ENCODE measurements around the gene AP2A2. TPM values are rescaled to one million over a fixed set of nuclear protein-coding genes. Genes with fewer than 3 reads are reported as not detected.
A peak's percentile ranks its signal among the peaks of the same experiment; 100 is the strongest.

The AP2A2 gene
- polyA plus RNA-seq, 3 donors: 5.7 to 61.0 (median 8.2) TPM

DNA sequence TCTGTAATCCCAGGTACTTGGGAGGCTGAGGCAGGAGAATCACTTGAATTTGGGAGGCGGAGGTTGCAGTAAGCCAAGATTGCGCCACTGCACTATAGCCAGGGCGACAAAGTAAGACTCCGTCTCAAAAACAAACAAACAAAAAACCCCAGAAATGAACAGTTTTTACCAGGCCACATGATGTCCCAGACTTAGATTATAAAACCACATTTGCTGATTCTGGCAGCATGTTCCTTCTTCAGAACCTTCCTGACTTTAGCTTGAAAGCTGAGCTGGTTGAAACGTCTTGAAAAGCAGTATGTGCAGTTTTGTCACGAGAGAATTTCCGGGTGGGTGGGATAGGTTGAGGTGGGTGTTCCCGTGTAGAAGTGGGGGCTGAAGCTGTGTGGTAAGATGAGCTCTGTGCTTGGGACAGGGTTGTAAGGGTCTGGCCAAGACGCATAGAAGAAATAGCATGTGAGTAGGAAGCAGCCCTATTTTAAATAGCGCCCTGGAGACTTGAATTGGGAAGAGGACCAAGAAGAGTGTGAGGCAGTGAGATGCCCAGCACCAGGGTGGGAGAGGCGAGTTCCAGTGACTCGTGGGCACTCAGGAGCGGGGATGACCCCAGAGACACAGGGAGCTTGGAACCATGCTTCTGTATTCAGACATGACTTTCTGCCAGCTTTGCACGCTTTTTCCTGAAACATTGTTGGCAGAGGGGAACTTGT, 7.6 kb downstream of the AP2A2 start:
- no peak overlapping the region for H2AFZ ChIP-seq (ENCODE audit: insufficient read depth, low read depth, low read length, poor library complexity, severe bottlenecking)
- H3K36me3 ChIP-seq (replicated peaks in 1 of 2; ENCODE audit: control insufficient read depth in 1 of 2, insufficient read depth in 2 of 2, low read length in 2 of 2): peaks cover 0 to 4% of the 10 kb centered on the region in 2 donors
- H3K4me2 ChIP-seq (replicated peaks; ENCODE audit: extremely low read depth, low read length, poor library complexity, severe bottlenecking): peak overlapping the region; percentile 33
- H3K27ac ChIP-seq (ENCODE audit: low read depth in 1 of 2, low read length in 2 of 2): peak overlapping the region in 1 of 2 donors; percentile 54
- Mint-ChIP-seq H3K27me3 (ENCODE audit: low read depth in 3 of 3) (no peaks in the 10 kb centered on the region), H3K36me3 (peaks cover 2 to 36% of the 10 kb centered on the region in 2 donors), H3K4me1 (peaks cover 57% of the 10 kb centered on the region), H3K9me3 (peaks cover 0 to 1% (median 0%) of the 10 kb centered on the region in 7 donors), H3K27ac (peak overlapping the region; percentile 40 to 80 (median 66)), H3K4me3 (peak overlapping the region in 1 of 2 donors; percentile 84)
- H3K27me3 ChIP-seq (ENCODE audit: control insufficient read depth in 2 of 2, insufficient read depth in 2 of 2, low read length in 2 of 2): no peaks in the 10 kb centered on the region
- intact Hi-C loops (cut with micrococcal nuclease): no loop called here
- peaks cover 23 to 33% of the 10 kb centered on the region in 2 donors for H3K4me1 ChIP-seq (ENCODE audit: control insufficient read depth in 1 of 2, insufficient read depth in 2 of 2, low read length in 2 of 2)
- H4K20me1 ChIP-seq (ENCODE audit: insufficient read depth, low read length): peaks cover 97% of the 10 kb centered on the region
- WGBS (ENCODE audit: insufficient coverage): 28% methylated on average over 13 of the region's 14 CpGs
- H3K79me2 ChIP-seq (ENCODE audit: insufficient read depth, low read length): peaks cover 89% of the 10 kb centered on the region
- peak in 1 of 3 donors; percentile 8 for DNase-seq
- H3K9ac ChIP-seq (ENCODE audit: insufficient read depth, low read length, poor library complexity, severe bottlenecking): no peak overlapping the region
- H3K9me3 ChIP-seq (replicated peaks in 1 of 2; ENCODE audit: control insufficient read depth in 1 of 2, insufficient read depth in 1 of 2, low read length in 2 of 2): no peaks in the 10 kb centered on the region
- peak overlapping the region in 1 of 3 experiments; percentile 47 for H3K4me3 ChIP-seq (replicated peaks in 1 of 3; ENCODE audit: low read depth in 2 of 3, low read length in 3 of 3)
- TF ChIP-seq CTCF (IDR thresholded peaks at IDR 0.05): no peak

GRCh38 chr11:933936-934335, 8.3 kb downstream of the AP2A2 start:
- TF ChIP-seq CTCF (IDR thresholded peaks at IDR 0.05): no peak
- WGBS (ENCODE audit: insufficient coverage): 96% methylated on average over 6 of the region's 7 CpGs
- Histone ChIP-seq H3K79me2 (ENCODE audit: insufficient read depth, low read length) (peaks cover 86% of the 10 kb centered on the region), H3K36me3 (replicated peaks in 1 of 2; ENCODE audit: control insufficient read depth in 1 of 2, insufficient read depth in 2 of 2, low read length in 2 of 2) (peaks cover 0 to 4% of the 10 kb centered on the region in 2 donors), H4K20me1 (ENCODE audit: insufficient read depth, low read length) (peaks cover 97% of the 10 kb centered on the region), H3K4me1 (ENCODE audit: control insufficient read depth in 1 of 2, insufficient read depth in 2 of 2, low read length in 2 of 2) (peaks cover 23 to 33% of the 10 kb centered on the region in 2 donors), H3K4me2 (replicated peaks; ENCODE audit: extremely low read depth, low read length, poor library complexity, severe bottlenecking) (no peak overlapping the region), H3K9me3 (replicated peaks in 1 of 2; ENCODE audit: control insufficient read depth in 1 of 2, insufficient read depth in 1 of 2, low read length in 2 of 2) (no peaks in the 10 kb centered on the region), H2AFZ (ENCODE audit: insufficient read depth, low read depth, low read length, poor library complexity, severe bottlenecking) (no peak overlapping the region), H3K27ac (ENCODE audit: low read depth in 1 of 2, low read length in 2 of 2) (peak overlapping the region in 1 of 2 donors; percentile 54), H3K9ac (ENCODE audit: insufficient read depth, low read length, poor library complexity, severe bottlenecking) (no peak overlapping the region), H3K27me3 (ENCODE audit: control insufficient read depth in 2 of 2, insufficient read depth in 2 of 2, low read length in 2 of 2) (no peaks in the 10 kb centered on the region), H3K4me3 (replicated peaks in 1 of 3; ENCODE audit: low read depth in 2 of 3, low read length in 3 of 3) (no peak overlapping the region)
- Mint-ChIP-seq H3K9me3 (peaks cover 0 to 1% (median 0%) of the 10 kb centered on the region in 7 donors), H3K4me3 (no peak overlapping the region), H3K36me3 (peaks cover 0 to 33% of the 10 kb centered on the region in 2 donors), H3K27me3 (ENCODE audit: low read depth in 3 of 3) (no peaks in the 10 kb centered on the region), H3K27ac (peak overlapping the region in 2 of 7 donors; percentile 41 to 66), H3K4me1 (peaks cover 55% of the 10 kb centered on the region)
- intact Hi-C loops (cut with micrococcal nuclease): no loop called here
- no peak for DNase-seq

All from CD14-positive monocyte (primary cell).